Articular chondrocyte of knee joint (primary cell): Measurements from ENCODE around the gene ZBTB25. TPM values are rescaled to one million over a fixed set of nuclear protein-coding genes. Genes with fewer than 3 reads are reported as not detected.

ENCODE experiments used
- small RNA-seq: library from RNA; depleted of rRNA; stranded (forward); fragments of <200 nt; gene quantifications from one replicate; pipeline ENCODE3, GENCODE V24; 2012
- total RNA-seq: library from RNA; depleted of rRNA; stranded (reverse); fragments of >200 nt; gene quantifications from 2 replicates; pipeline ENCODE4 v1.2.3, GENCODE V29; 2012

Gene ZBTB25
- total RNA-seq = 12.0 and 13.3 TPM in 2 replicates

GRCh38 chr14:64503434-64504309 is at the start of gene ZBTB25:
Gene ZBTB25 (minus strand): TSS chr14:64503838. CDS start chr14:64490533, 13,305 bp downstream.

GRCh38 chr14:64549791-64550620 is 46.4 kb upstream of the ZBTB25 start, which contains the start of gene PPP1R36:
Gene PPP1R36 (plus strand): TSS chr14:64549961. CDS start chr14:64549998, 37 bp downstream.

GRCh38 chr14:64540208-64541202 is 36.9 kb upstream of the ZBTB25 start, which contains the start of gene HSPA2:
Gene HSPA2 (plus strand): TSS chr14:64540741. CDS start chr14:64540850, 109 bp downstream.

GRCh38 chr14:64504310-64504896 is 765 bp upstream of the ZBTB25 start, which contains the start of gene ZBTB1:
Gene ZBTB1 (plus strand): TSS chr14:64504770. CDS start chr14:64521505, 16,735 bp downstream.

GRCh38 chr14:64465191-64465822 is 38.3 kb downstream of the ZBTB25 start, which contains the start of gene AKAP5:
Gene AKAP5 (plus strand): TSS chr14:64465499. CDS start chr14:64468395, 2,896 bp downstream.

Small RNA genes lying within 50 kb of the gene (small RNA-seq; reads per million reads assigned to genes)
- not detected for gene AL049869.4

Other genes starting within 250 kb of the ZBTB25 start
- 0.11 and 0.13 TPM in 2 replicates for gene ESR2, start 209.5 kb downstream of the ZBTB25 start, total RNA-seq
- gene MTHFD1, start 115.5 kb downstream of the ZBTB25 start, total RNA-seq = 32.7 and 39.5 TPM in 2 replicates
- gene AKAP5, start 38.3 kb downstream of the ZBTB25 start, total RNA-seq = 0.32 and 0.39 TPM in 2 replicates
- gene ZBTB1, start 932 bp upstream of the ZBTB25 start, total RNA-seq = 64.9 and 75.0 TPM in 2 replicates
- gene HSPA2, start 36.9 kb upstream of the ZBTB25 start, total RNA-seq = 11.5 and 13.6 TPM in 2 replicates
- gene PPP1R36, start 46.1 kb upstream of the ZBTB25 start, total RNA-seq = 1.3 and 2.4 TPM in 2 replicates
- 15.5 and 16.8 TPM in 2 replicates for gene PLEKHG3, start 200.6 kb upstream of the ZBTB25 start, total RNA-seq